ENCODE data around the gene ATXN7L1. TPM values are rescaled to one million over a fixed set of nuclear protein-coding genes. Genes with fewer than 3 reads are reported as not detected.

The ATXN7L1 gene
- total RNA-seq, 2 experiments from 2014 or later: 0.59 TPM; not detected in 1

DNA sequence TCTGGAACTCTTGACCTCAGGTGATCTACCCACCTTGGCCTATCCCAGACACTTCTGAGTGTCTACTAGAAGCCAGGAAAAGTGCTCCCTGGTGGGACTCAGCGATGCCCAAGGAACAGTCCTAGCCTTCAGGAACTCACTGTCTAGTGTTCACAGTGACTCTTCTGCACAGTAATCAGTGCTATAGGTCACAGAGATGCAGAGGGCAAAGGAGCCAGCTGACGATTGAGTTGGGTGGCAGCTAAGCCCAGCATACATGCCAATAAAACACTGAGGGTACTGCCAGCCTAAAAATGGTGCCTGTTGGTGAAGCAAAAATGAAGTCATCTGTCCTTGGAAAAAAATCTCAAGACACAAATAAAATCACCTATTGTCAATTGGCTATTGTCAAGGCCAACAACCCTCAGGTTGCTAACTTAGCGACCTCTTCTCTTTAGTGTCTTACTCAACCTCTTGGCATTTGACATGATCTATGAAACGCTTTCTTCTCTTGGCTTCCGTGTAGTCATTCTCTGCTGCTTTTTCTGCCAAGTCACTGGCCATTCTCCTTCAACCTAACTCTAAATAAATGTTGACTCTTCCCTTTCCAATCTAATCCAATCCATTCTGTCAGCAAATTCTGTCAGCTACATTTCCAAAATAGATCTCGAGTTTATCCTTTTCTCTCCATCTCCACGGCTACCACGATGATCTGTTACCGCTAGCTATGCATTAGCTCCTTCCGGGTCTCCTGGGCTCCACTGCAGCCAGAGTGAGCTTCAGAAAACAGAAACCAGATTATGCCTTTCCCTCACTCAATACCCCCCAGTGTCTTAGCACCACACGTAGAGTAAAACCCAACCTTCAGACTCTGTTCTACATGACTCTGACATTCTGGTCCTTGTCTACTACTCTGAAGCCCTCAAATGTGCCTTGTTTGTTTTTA is 99.2 kb downstream of the ATXN7L1 start:
- Histone ChIP-seq H3K4me1 (ENCODE audit: insufficient read depth, low read length, poor library complexity, severe bottlenecking) (no peaks in the 10 kb centered on the region), H3K9me3 (ENCODE audit: low read length) (no peaks in the 10 kb centered on the region), H3K79me2 (ENCODE audit: insufficient read depth, low read depth, low read length) (no peaks in the 10 kb centered on the region), H2AFZ (ENCODE audit: low read length) (no peak overlapping the region), H4K20me1 (ENCODE audit: insufficient read depth, low read length) (no peaks in the 10 kb centered on the region), H3K4me2 (ENCODE audit: low read length) (no peak overlapping the region), H3K9me2 (ENCODE audit: insufficient read depth, low read length) (no peaks in the 10 kb centered on the region), H3K27ac (ENCODE audit: low read depth, low read length, poor library complexity, severe bottlenecking) (no peak overlapping the region), H3K36me3 (ENCODE audit: insufficient read depth, low read length) (no peaks in the 10 kb centered on the region), H3K4me3 (ENCODE audit: low read depth, low read length, poor library complexity, severe bottlenecking) (no peak overlapping the region)
- intact Hi-C loops (cut with micrococcal nuclease; ENCODE audit: unreplicated experiment): no loop called here
- TF ChIP-seq, protein P1, sequence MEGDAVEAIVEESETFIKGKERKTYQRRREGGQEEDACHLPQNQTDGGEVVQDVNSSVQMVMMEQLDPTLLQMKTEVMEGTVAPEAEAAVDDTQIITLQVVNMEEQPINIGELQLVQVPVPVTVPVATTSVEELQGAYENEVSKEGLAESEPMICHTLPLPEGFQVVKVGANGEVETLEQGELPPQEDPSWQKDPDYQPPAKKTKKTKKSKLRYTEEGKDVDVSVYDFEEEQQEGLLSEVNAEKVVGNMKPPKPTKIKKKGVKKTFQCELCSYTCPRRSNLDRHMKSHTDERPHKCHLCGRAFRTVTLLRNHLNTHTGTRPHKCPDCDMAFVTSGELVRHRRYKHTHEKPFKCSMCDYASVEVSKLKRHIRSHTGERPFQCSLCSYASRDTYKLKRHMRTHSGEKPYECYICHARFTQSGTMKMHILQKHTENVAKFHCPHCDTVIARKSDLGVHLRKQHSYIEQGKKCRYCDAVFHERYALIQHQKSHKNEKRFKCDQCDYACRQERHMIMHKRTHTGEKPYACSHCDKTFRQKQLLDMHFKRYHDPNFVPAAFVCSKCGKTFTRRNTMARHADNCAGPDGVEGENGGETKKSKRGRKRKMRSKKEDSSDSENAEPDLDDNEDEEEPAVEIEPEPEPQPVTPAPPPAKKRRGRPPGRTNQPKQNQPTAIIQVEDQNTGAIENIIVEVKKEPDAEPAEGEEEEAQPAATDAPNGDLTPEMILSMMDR (conservative IDR thresholded peaks at IDR 0.05; ENCODE audit: low read length): no peak
- TF ChIP-seq EZH2phosphoT487 (IDR thresholded peaks at IDR 0.05; ENCODE audit: borderline replicate concordance, low read depth, low read length): no peak
- ChIA-PET CTCF (ENCODE audit: unreplicated experiment) (no interaction called here), POLR2A (interaction anchor here (0.6 kb wide), 1 partner anchor 17 kb away, joined by 3 read pairs; no protein-coding TSS in a partner anchor)
- no peak for DNase-seq (ENCODE audit: low spot score)
- BruUV-seq (replicated peaks): no TSS peak

DNA sequence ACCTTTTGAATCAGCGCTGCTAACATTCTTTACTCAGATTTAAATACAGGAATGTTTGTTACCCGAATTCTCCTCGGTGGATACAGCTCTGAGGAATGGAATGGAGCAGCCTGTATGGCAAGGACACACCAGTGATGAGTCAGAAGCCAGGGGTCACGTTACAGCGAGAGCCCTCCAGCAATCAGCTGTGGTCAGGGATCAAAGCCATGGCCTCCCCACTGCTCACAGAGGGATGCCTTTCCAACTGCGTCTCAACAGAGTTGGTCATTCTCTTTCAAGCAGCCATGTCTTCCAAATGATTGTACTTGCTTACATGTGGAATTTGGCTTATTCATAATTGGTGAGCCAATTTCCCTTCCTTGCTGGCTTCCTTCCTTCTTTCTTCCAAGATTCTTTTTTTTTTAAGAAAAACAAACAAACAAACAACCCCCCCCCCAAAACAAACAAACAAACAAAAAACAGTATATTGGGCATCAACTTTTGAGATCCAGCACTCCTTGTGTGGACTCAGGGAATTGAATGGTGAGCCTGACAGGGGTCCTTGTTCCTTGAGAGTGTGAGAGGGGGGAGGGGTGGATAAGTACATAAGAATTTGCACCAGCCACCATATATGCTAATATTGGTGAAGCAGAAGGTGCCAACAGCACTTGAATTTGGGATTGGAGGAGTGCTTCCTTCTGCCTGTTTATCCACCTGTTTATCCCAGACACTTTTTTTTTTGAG is 100.2 kb downstream of the ATXN7L1 start:
- no peaks in the 10 kb centered on the region for H4K20me1 ChIP-seq (ENCODE audit: insufficient read depth, low read length)
- TF ChIP-seq EZH2phosphoT487 (IDR thresholded peaks at IDR 0.05; ENCODE audit: borderline replicate concordance, low read depth, low read length): no peak
- TF ChIP-seq, protein P1 (conservative IDR thresholded peaks at IDR 0.05; ENCODE audit: low read length): no peak
- H2AFZ ChIP-seq (ENCODE audit: low read length): no peak overlapping the region
- ChIA-PET CTCF (ENCODE audit: unreplicated experiment) (no interaction called here), POLR2A (no interaction called here)
- intact Hi-C loops (cut with micrococcal nuclease; ENCODE audit: unreplicated experiment): no loop called here
- H3K79me2 ChIP-seq (ENCODE audit: insufficient read depth, low read depth, low read length): no peaks in the 10 kb centered on the region
- H3K9me2 ChIP-seq (ENCODE audit: insufficient read depth, low read length): no peaks in the 10 kb centered on the region
- no peak overlapping the region for H3K4me3 ChIP-seq (ENCODE audit: low read depth, low read length, poor library complexity, severe bottlenecking)
- BruUV-seq (replicated peaks): no TSS peak
- DNase-seq (ENCODE audit: low spot score): no peak
- no peaks in the 10 kb centered on the region for H3K4me1 ChIP-seq (ENCODE audit: insufficient read depth, low read length, poor library complexity, severe bottlenecking)
- H3K36me3 ChIP-seq (ENCODE audit: insufficient read depth, low read length): no peaks in the 10 kb centered on the region
- no peaks in the 10 kb centered on the region for H3K9me3 ChIP-seq (ENCODE audit: low read length)
- H3K4me2 ChIP-seq (ENCODE audit: low read length): no peak overlapping the region
- no peak overlapping the region for H3K27ac ChIP-seq (ENCODE audit: low read depth, low read length, poor library complexity, severe bottlenecking)

All from OCI-LY7 (cell line).